Naive thymus-derived CD4-positive, alpha-beta T cell (primary cell): ENCODE measurements around the gene TBC1D10B. TPM values are rescaled to one million over a fixed set of nuclear protein-coding genes. Genes with fewer than 3 reads are reported as not detected.
A peak's percentile ranks its signal among the peaks of the same experiment; 100 is the strongest.

ENCODE experiments used
- ATAC-seq: fragments of 150-1000 bp; cut with Tn5 transposase; 2 replicates; pipeline ENCODE4 v1.10.0; 2021; ENCODE audit warnings: mild to moderate bottlenecking, moderate library complexity
- CTCF ChIA-PET: fragments of 350-600 bp; sonication (Branson Sonifier 250); formaldehyde crosslinking; loops from one replicate; lab custom pipeline; 2021; ENCODE audit warnings: antibody characterized with exemption; lab: Charles Lee
- POLR2A ChIA-PET: fragments of 350-600 bp; sonication (Branson Sonifier 250); formaldehyde crosslinking; loops from one replicate; lab custom pipeline; 2021; ENCODE audit warnings: antibody characterized with exemption, inconsistent platforms; lab: Charles Lee
- DNase-seq, 9 donors: peaks; one replicate each; pipeline versions ENCODE4 v3.0.0 to v3.0.0-alpha.2; 2020 to 2022; ENCODE audit warnings: mixed read lengths in 1 of 9
- H3K27ac ChIP-seq: one replicate; pipeline ENCODE4 v1.7.0; 2013; ENCODE audit warnings: mild to moderate bottlenecking, low read depth, low read length, moderate library complexity
- H3K27me3 ChIP-seq, 2 donors: one replicate each; pipeline ENCODE4 v1.7.0; 2013; ENCODE audit warnings: low read length in 2 of 2, mild to moderate bottlenecking in 2 of 2, moderate library complexity in 2 of 2; ENCODE audit not compliant: control insufficient read depth in 2 of 2, insufficient read depth in 2 of 2
- H3K36me3 ChIP-seq, 3 experiments: 1 replicate in 2 of 3; 2 replicates in 1 of 3; pipeline ENCODE4 v1.7.0; 2013; ENCODE audit warnings: low read length in 3 of 3, mild to moderate bottlenecking in 3 of 3, moderate library complexity in 1 of 3; ENCODE audit not compliant: insufficient read depth in 3 of 3, control insufficient read depth in 2 of 3
- H3K4me1 ChIP-seq, 2 donors: one replicate each; pipeline ENCODE4 v1.7.0; 2013; ENCODE audit warnings: low read length in 2 of 2, mild to moderate bottlenecking in 2 of 2, moderate library complexity in 1 of 2; ENCODE audit not compliant: control insufficient read depth in 2 of 2, insufficient read depth in 2 of 2
- H3K4me3 ChIP-seq: 2 replicates; pipeline ENCODE4 v1.7.0; 2013; ENCODE audit warnings: mild to moderate bottlenecking, low read length
- H3K9me3 ChIP-seq, 3 experiments: 1 replicate in 2 of 3; 2 replicates in 1 of 3; pipeline ENCODE4 v1.7.0; 2013; ENCODE audit warnings: low read length in 3 of 3; ENCODE audit not compliant: control insufficient read depth in 2 of 3
- H3K27ac Mint-ChIP-seq, 9 donors: one replicate each; pipeline ENCODE4 v1.8.0; 2020 to 2022; ENCODE audit warnings: mixed read lengths in 9 of 9, mild to moderate bottlenecking in 8 of 9, moderate library complexity in 5 of 9, inconsistent platforms in 2 of 9
- H3K27me3 Mint-ChIP-seq, 5 donors: one replicate each; pipeline ENCODE4 v1.8.0; 2021 to 2022; ENCODE audit warnings: mixed read lengths in 5 of 5, mild to moderate bottlenecking in 1 of 5
- H3K36me3 Mint-ChIP-seq, 5 donors: one replicate each; pipeline ENCODE4 v1.8.0; 2020 to 2022; ENCODE audit warnings: mixed read lengths in 5 of 5, mild to moderate bottlenecking in 3 of 5, inconsistent platforms in 1 of 5
- H3K4me1 Mint-ChIP-seq, 7 donors: one replicate each; pipeline ENCODE4 v1.8.0; 2020 to 2022; ENCODE audit warnings: mixed read lengths in 7 of 7, mild to moderate bottlenecking in 3 of 7, inconsistent platforms in 1 of 7
- H3K4me3 Mint-ChIP-seq, 10 donors: one replicate each; pipeline ENCODE4 v1.8.0; 2020 to 2022; ENCODE audit warnings: mild to moderate bottlenecking in 10 of 10, mixed read lengths in 10 of 10, moderate library complexity in 6 of 10, inconsistent platforms in 2 of 10
- H3K9me3 Mint-ChIP-seq, 11 donors: one replicate each; pipeline ENCODE4 v1.8.0; 2020 to 2022; ENCODE audit warnings: mixed read lengths in 11 of 11, mild to moderate bottlenecking in 4 of 11, inconsistent platforms in 1 of 11, moderate library complexity in 1 of 11
- intact Hi-C, 2 donors: fragments of 100-400 bp; cut with micrococcal nuclease; formaldehyde crosslinking; loops; one replicate each; pipeline ENCODE4 v1.15.1; 2023
- polyA plus RNA-seq, 2 donors: library from polyadenylated mRNA; unstranded; fragments of 300-500 nt; fragmentation: Illumina TruSeq; gene quantifications; one replicate each; pipeline ENCODE4 v1.2.3, GENCODE V29; 2021
- total RNA-seq, 6 experiments: library from RNA in 5 of 6; stranded (reverse) in 5 of 6; gene quantifications; 1 replicate in 5 of 6; 2 replicates in 1 of 6; pipeline ENCODE4 v1.2.3 and lab custom pipeline; 2021 to 2026

The TBC1D10B gene
- total and polyA plus RNA-seq, 7 experiments from 2014 or later, result 7.6 to 70.0 (median 43.8) TPM

- H3K9me3 ChIP-seq, result no peaks in the 10 kb centered on the region
- no peaks in the 10 kb centered on the region for H3K27me3 ChIP-seq
- Mint-ChIP-seq H3K4me3 (no peak overlapping the region), H3K36me3 (peaks cover 4 to 30% (median 12%) of the 10 kb centered on the region in 5 donors), H3K27me3 (peaks cover 0 to 2% (median 0%) of the 10 kb centered on the region in 5 donors), H3K27ac (peak overlapping the region in 2 of 9 donors; percentile 43 to 54), H3K4me1 (peaks cover 10 to 25% (median 21%) of the 10 kb centered on the region in 7 donors), H3K9me3 (no peaks in the 10 kb centered on the region)
- peaks cover 0 to 47% (median 0%) of the 10 kb centered on the region in 3 experiments for H3K36me3 ChIP-seq
- no peak overlapping the region for H3K4me3 ChIP-seq
- ATAC-seq, result no peak
- intact Hi-C loops, result no loop called here
- H3K4me1 ChIP-seq, result peaks cover 10% of the 10 kb centered on the region in 2 donors
- DNase-seq, result peak in 1 of 9 donors; percentile 8
- POLR2A ChIA-PET, result interaction anchor here (0.6 to 2.2 kb wide), 4 partner anchors 11 to 26 kb away, joined by 3 to 10 read pairs (median 4); partner anchors contain the start of genes SEPTIN1 and TBC1D10B
- CTCF ChIA-PET, result interaction anchor here (0.9 kb wide), 1 partner anchor 13 kb away, joined by 3 read pairs; no protein-coding TSS in a partner anchor
- no peak overlapping the region for H3K27ac ChIP-seq
These were observed 11.1 kb downstream of the TBC1D10B start for GRCh38 chr16:30358990-30359870.

GRCh38 chr16:30358577-30358936 lies 11.7 kb downstream of the TBC1D10B start:
- Histone ChIP-seq H3K4me1 (peaks cover 16% of the 10 kb centered on the region in 2 donors), H3K27ac (no peak overlapping the region), H3K9me3 (no peaks in the 10 kb centered on the region), H3K36me3 (peaks cover 0 to 52% (median 0%) of the 10 kb centered on the region in 3 experiments), H3K27me3 (no peaks in the 10 kb centered on the region), H3K4me3 (no peak overlapping the region)
- Mint-ChIP-seq H3K9me3 (no peaks in the 10 kb centered on the region), H3K4me1 (peaks cover 10 to 31% (median 28%) of the 10 kb centered on the region in 7 donors), H3K27me3 (peaks cover 0 to 2% (median 0%) of the 10 kb centered on the region in 5 donors), H3K36me3 (peaks cover 4 to 31% (median 12%) of the 10 kb centered on the region in 5 donors), H3K4me3 (no peak overlapping the region), H3K27ac (peak overlapping the region in 1 of 9 donors; percentile 54)
- DNase-seq, result no peak
- no peak for ATAC-seq
- CTCF ChIA-PET, result no interaction called here
- POLR2A ChIA-PET, result interaction anchor here (0.6 to 2.2 kb wide), 2 partner anchors 24 to 26 kb away, joined by 3 to 10 read pairs; partner anchors contain the start of gene SEPTIN1
- intact Hi-C loops, result no loop called here

GRCh38 chr16:30357715-30358576 lies 12.3 kb downstream of the TBC1D10B start:
- H3K4me3 ChIP-seq, result no peak overlapping the region
- no peaks in the 10 kb centered on the region for H3K27me3 ChIP-seq
- Mint-ChIP-seq H3K36me3 (peaks cover 4 to 30% (median 6%) of the 10 kb centered on the region in 5 donors), H3K4me1 (peaks cover 10 to 36% (median 27%) of the 10 kb centered on the region in 7 donors), H3K9me3 (no peaks in the 10 kb centered on the region), H3K27ac (peak overlapping the region in 3 of 9 donors; percentile 61 to 98 (median 70)), H3K27me3 (peaks cover 0 to 2% (median 0%) of the 10 kb centered on the region in 5 donors), H3K4me3 (no peak overlapping the region)
- peaks cover 16 to 18% of the 10 kb centered on the region in 2 donors for H3K4me1 ChIP-seq
- ATAC-seq, result no peak
- ChIA-PET CTCF (no interaction called here), POLR2A (interaction anchor here (1.0 to 4.9 kb wide), 4 partner anchors 11 to 24 kb away, joined by 4 to 22 read pairs (median 8); partner anchors contain the start of genes SEPTIN1 and TBC1D10B)
- H3K9me3 ChIP-seq, result no peaks in the 10 kb centered on the region
- intact Hi-C loops, result no loop called here
- H3K36me3 ChIP-seq, result peaks cover 0 to 54% (median 3%) of the 10 kb centered on the region in 3 experiments
- H3K27ac ChIP-seq, result no peak overlapping the region
- DNase-seq, result peak in 1 of 9 donors; percentile 2

GRCh38 chr16:30357085-30357714 lies 13.1 kb downstream of the TBC1D10B start:
- no peaks in the 10 kb centered on the region for H3K9me3 Mint-ChIP-seq

DNA sequence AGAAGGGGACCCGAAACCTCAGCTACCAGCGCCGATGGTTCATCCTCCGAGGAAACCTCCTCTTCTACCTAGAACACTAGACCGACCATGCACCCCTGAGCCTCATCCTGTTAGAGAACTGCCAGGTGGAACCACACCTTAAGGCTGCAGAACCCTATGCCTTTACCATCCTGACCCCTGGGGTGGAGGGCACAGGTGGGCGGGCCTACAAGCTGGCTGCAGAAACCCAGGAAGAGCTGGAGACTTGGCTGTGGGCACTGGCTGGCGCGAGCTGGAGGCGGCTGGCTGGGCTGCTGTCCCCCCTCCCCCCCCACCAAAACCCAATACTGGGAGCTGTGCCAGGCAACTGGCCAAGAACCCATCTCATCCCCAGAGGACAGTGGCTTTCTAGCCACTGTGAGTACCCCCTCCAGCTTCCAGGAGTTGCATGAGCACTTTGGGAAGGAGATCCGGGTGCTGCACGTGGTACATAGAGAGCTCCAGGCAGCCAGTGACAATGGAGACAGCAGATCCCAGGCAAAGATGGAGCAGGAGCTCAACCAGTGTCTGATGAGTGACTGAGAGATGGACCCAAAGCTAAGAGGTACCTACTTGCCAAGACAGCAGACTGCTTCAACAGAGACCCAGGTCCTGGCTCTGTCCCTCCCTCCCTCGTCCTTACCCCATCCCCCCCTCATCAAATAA lies 13.8 kb downstream of the TBC1D10B start:
- Histone ChIP-seq H3K4me1 (peaks cover 16 to 18% of the 10 kb centered on the region in 2 donors), H3K27me3 (no peaks in the 10 kb centered on the region), H3K36me3 (peaks cover 0 to 61% (median 16%) of the 10 kb centered on the region in 3 experiments), H3K9me3 (no peaks in the 10 kb centered on the region), H3K27ac (peak overlapping the region; percentile 92), H3K4me3 (no peak overlapping the region)
- Mint-ChIP-seq H3K36me3 (peaks cover 0 to 29% (median 4%) of the 10 kb centered on the region in 5 donors), H3K9me3 (no peaks in the 10 kb centered on the region), H3K4me1 (peaks cover 10 to 39% (median 27%) of the 10 kb centered on the region in 7 donors), H3K27me3 (peaks cover 0 to 2% (median 0%) of the 10 kb centered on the region in 5 donors), H3K27ac (peak overlapping the region; percentile 71 to 99 (median 98)), H3K4me3 (peak overlapping the region; percentile 90 to 100 (median 96))
- POLR2A ChIA-PET, result interaction anchor here (0.5 to 4.9 kb wide), 8 partner anchors 15 to 772 kb away, joined by 3 to 22 read pairs (median 4); partner anchors contain the start of genes ALDOA, SEPTIN1, TBC1D10B and ZNF771
- ATAC-seq (no peak), DNase-seq (peak in 3 of 9 donors; percentile 10 to 21 (median 12))
- CTCF ChIA-PET, result no interaction called here
- intact Hi-C loops, result no loop called here

More at GRCh38 chr16:30357085-30357714, 13.1 kb downstream of the TBC1D10B start:
- DNase-seq (peak in 1 of 9 donors; percentile 4), ATAC-seq (no peak)
- ChIA-PET POLR2A (interaction anchor here (0.5 to 4.9 kb wide), 6 partner anchors 12 to 771 kb away, joined by 3 to 22 read pairs (median 4); partner anchors contain the start of genes SEPTIN1, TBC1D10B and ZNF771), CTCF (no interaction called here)
- Histone ChIP-seq H3K4me3 (no peak overlapping the region), H3K27ac (no peak overlapping the region), H3K27me3 (no peaks in the 10 kb centered on the region), H3K36me3 (peaks cover 0 to 57% (median 10%) of the 10 kb centered on the region in 3 experiments), H3K9me3 (no peaks in the 10 kb centered on the region), H3K4me1 (peaks cover 16 to 18% of the 10 kb centered on the region in 2 donors)
- Mint-ChIP-seq H3K4me3 (no peak overlapping the region), H3K36me3 (peaks cover under 1 to 28% (median 4%) of the 10 kb centered on the region in 5 donors), H3K27me3 (peaks cover 0 to 2% (median 0%) of the 10 kb centered on the region in 5 donors), H3K4me1 (peaks cover 10 to 39% (median 25%) of the 10 kb centered on the region in 7 donors), H3K27ac (peak overlapping the region in 7 of 9 donors; percentile 32 to 98 (median 80))
- intact Hi-C loops, result no loop called here
